GM12878 (cell line): ENCODE measurements around the gene SMARCD2. TPM values are rescaled to one million over a fixed set of nuclear protein-coding genes. Genes with fewer than 3 reads are reported as not detected.

ENCODE experiments used
- ATAC-seq: fragments of 200-7000 bp; cut with Tn5 transposase; 3 replicates; pipeline ENCODE4 v1.9.1; 2020; ENCODE audit warnings: mild to moderate bottlenecking, moderate library complexity
- BruUV-seq: library from RNA; stranded (reverse); fragments of 400-500 nt; replicated peaks from 2 replicates; lab custom pipeline; 2021; lab: Mats Ljungman, UMichigan
- CTCF ChIA-PET: fragments of 300-600 bp; sonication (Branson Sonifier 250); formaldehyde crosslinking; extraction: SDS; loops from one replicate; lab custom pipeline; 2021; ENCODE audit warnings: inconsistent platforms; lab: Yijun Ruan, JAX
- POLR2A ChIA-PET: fragments of 350-600 bp; formaldehyde crosslinking; extraction: SDS; loops from one replicate; lab custom pipeline; 2021; ENCODE audit warnings: inconsistent platforms; lab: Charles Lee
- RAD21 ChIA-PET: fragments of 300-600 bp; sonication (Branson Sonifier 250); formaldehyde crosslinking; loops from one replicate; lab custom pipeline; 2023; ENCODE audit warnings: antibody characterized with exemption; ENCODE audit not compliant: unreplicated experiment; lab: Charles Lee
- SMC1A ChIA-PET: fragments of 300-600 bp; sonication (Branson Sonifier 250); formaldehyde crosslinking; loops from one replicate; lab custom pipeline; 2023; ENCODE audit not compliant: unreplicated experiment, uncharacterized antibody; lab: Charles Lee
- DNase-seq: peaks from one replicate; pipeline ENCODE4 v3.0.0-alpha.2; 2011; ENCODE audit warnings: low read depth, low spot score
- FAIRE-seq: peaks from 3 replicates; lab custom pipeline; 2011; peaks lifted over from hg19 to GRCh38; lab: Jason Lieb, UNC
- H2AFZ ChIP-seq: 2 replicates; pipeline ENCODE4 v1.6.0; 2011; ENCODE audit warnings: low read depth, low read length, control low read depth; ENCODE audit not compliant: control insufficient read depth
- H3K27ac ChIP-seq: 2 replicates; pipeline ENCODE4 v1.5.1; 2011; ENCODE audit warnings: control low read depth; ENCODE audit not compliant: control insufficient read depth, insufficient read depth
- H3K27me3 ChIP-seq, 2 experiments: replicated peaks in 1 of 2; 2 replicates each; pipeline versions ENCODE4 v1.6.0 to v1.6.1; 2011; ENCODE audit warnings: low read length in 1 of 2; ENCODE audit not compliant: control insufficient read depth in 2 of 2, insufficient read depth in 2 of 2
- H3K36me3 ChIP-seq, 2 experiments: 2 replicates each; pipeline ENCODE4 v1.5.1; 2011; ENCODE audit warnings: low read length in 1 of 2; ENCODE audit not compliant: control insufficient read depth in 2 of 2, insufficient read depth in 2 of 2
- H3K4me1 ChIP-seq: 2 replicates; pipeline ENCODE4 v1.6.1; 2011; ENCODE audit warnings: mild to moderate bottlenecking, low read length, moderate library complexity, mixed read lengths; ENCODE audit not compliant: control insufficient read depth, insufficient read depth
- H3K4me2 ChIP-seq: 2 replicates; pipeline ENCODE4 v1.6.0; 2011; ENCODE audit warnings: control low read depth; ENCODE audit not compliant: control insufficient read depth, insufficient read depth
- H3K4me3 ChIP-seq: fragments of 200-600 bp; sonication (generic); 2 replicates; pipeline ENCODE4 v1.5.1; 2016
- H3K79me2 ChIP-seq: 2 replicates; pipeline ENCODE4 v1.6.0; 2011; ENCODE audit warnings: low read length; ENCODE audit not compliant: control insufficient read depth, insufficient read depth
- H3K9ac ChIP-seq: 2 replicates; pipeline ENCODE4 v1.8.0; 2011; ENCODE audit warnings: low read length, control low read depth, mixed read lengths; ENCODE audit not compliant: control insufficient read depth, insufficient read depth
- H3K9me3 ChIP-seq: replicated peaks from 3 replicates; pipeline ENCODE4 v1.5.1; 2011; ENCODE audit warnings: mild to moderate bottlenecking, low read length; ENCODE audit not compliant: control insufficient read depth, insufficient read depth
- H4K20me1 ChIP-seq: 2 replicates; pipeline ENCODE4 v1.6.0; 2011; ENCODE audit not compliant: control insufficient read depth, insufficient read depth
- ATF2 ChIP-seq: IDR thresholded peaks from 2 replicates; pipeline ENCODE4 v1.6.1; 2012; ENCODE audit warnings: low read length, inconsistent platforms
- CBFB ChIP-seq: IDR thresholded peaks from 2 replicates; pipeline ENCODE4 v1.6.1; 2016; ENCODE audit warnings: antibody characterized with exemption, low read depth
- CEBPZ ChIP-seq: fragments of 150-350 bp; IDR thresholded peaks from 2 replicates; pipeline ENCODE4 v1.6.1; 2016; ENCODE audit warnings: low read depth, low read length
- EZH2 ChIP-seq: IDR thresholded peaks from 2 replicates; pipeline ENCODE4 v1.6.1; 2012; ENCODE audit warnings: low read depth, mild to moderate bottlenecking, control low read depth, inconsistent platforms, low read length, borderline replicate concordance; ENCODE audit not compliant: control insufficient read depth
- JUNB ChIP-seq: IDR thresholded peaks from 2 replicates; pipeline ENCODE4 v1.6.1; 2016; ENCODE audit warnings: antibody characterized with exemption, mild to moderate bottlenecking
- MEF2A ChIP-seq: IDR thresholded peaks from 2 replicates; pipeline ENCODE4 v1.6.1; 2011; ENCODE audit warnings: low read depth, mild to moderate bottlenecking, low read length, moderate library complexity; ENCODE audit not compliant: insufficient read depth
- RELA ChIP-seq: fragments of 450-650 bp; IDR thresholded peaks from 2 replicates; pipeline ENCODE4 v1.8.0; 2014; ENCODE audit warnings: borderline replicate concordance; ENCODE audit not compliant: partially characterized antibody
- ZNF207 ChIP-seq: fragments of 450-650 bp; IDR thresholded peaks from 2 replicates; pipeline ENCODE4 v1.6.1; 2014; ENCODE audit warnings: antibody characterized with exemption, mild to moderate bottlenecking, borderline replicate concordance
- WGBS: methylation state at CpG from one replicate; pipeline ENCODE4 v1.1.6; 2016; ENCODE audit warnings: low lambda C conversion rate; ENCODE audit not compliant: insufficient replicate concordance, insufficient coverage; ENCODE audit errors: missing lambda C conversion rate; 5-methylcytosine and 5-hydroxymethylcytosine counted together
- in situ Hi-C: fragments of 300-500 bp; cut with MboI; formaldehyde crosslinking; loops from 9 replicates; pipeline ENCODE4 v1.14.3; 2018; ENCODE audit warnings: mixed read lengths
- intact Hi-C: fragments of 100-400 bp; cut with micrococcal nuclease; formaldehyde crosslinking; loops from one replicate; pipeline ENCODE4 v1.14.2; 2022; ENCODE audit not compliant: unreplicated experiment
- polyA plus RNA-seq, 11 experiments: library from polyadenylated mRNA; depleted of rRNA in 4 of 11; unstranded in 6 of 11; stranded (reverse) in 5 of 11; fragments of >200 nt; fragmentation: Nextera tagmentation in 4 of 11; fragmentation: Illumina TruSeq in 1 of 11; extraction: Ambion mirVana in 4 of 11; extraction: Trizol in 1 of 11; gene quantifications; 1 replicate in 1 of 11; 2 replicates in 10 of 11; pipeline versions ENCODE4 v1.2.1 to v1.2.3, GENCODE V29; 2011 to 2016; ENCODE audit warnings: inconsistent platforms in 2 of 11, missing spikeins in 2 of 11, low read depth in 1 of 11
- total RNA-seq, 4 experiments: library from RNA; depleted of rRNA in 3 of 4; stranded (reverse); fragments of >200 nt in 3 of 4; fragmentation: Illumina TruSeq in 1 of 4; extraction: Trizol in 1 of 4; gene quantifications; 2 replicates each; pipeline versions ENCODE4 v1.2.1 to v1.2.3, GENCODE V29; 2013 to 2021
- TF ChIP-seq, protein P1 (sequence below): fragments of 450-650 bp; IDR thresholded peaks from 2 replicates; pipeline ENCODE4 v1.6.1; 2017; ENCODE audit warnings: mild to moderate bottlenecking, moderate library complexity
- TF ChIP-seq, protein P2 (sequence below): fragments of 450-650 bp; IDR thresholded peaks from 2 replicates; pipeline ENCODE4 v1.6.1; 2018; ENCODE audit warnings: borderline replicate concordance, mild to moderate bottlenecking; ENCODE audit not compliant: partially characterized antibody

Gene SMARCD2
- total and polyA plus RNA-seq, 10 of the 15 experiments (the other 5 are each of a cell fraction or from before 2014, with no cell fraction given): 2.4 to 111 (median 63.6) TPM

GRCh38 chr17:63823659-63824331 is 18.7 kb downstream of the SMARCD2 start:
- no peak for FAIRE-seq
- intact Hi-C loops (no loop called here), in situ Hi-C loops (no loop called here)
- H3K9me3 ChIP-seq: no peaks in the 10 kb centered on the region
- no peaks in the 10 kb centered on the region for H3K27me3 ChIP-seq
- ATAC-seq: no peak
- 93% methylated on average over 13 of the region's 13 CpGs for WGBS
- ChIA-PET RAD21 (interaction anchor here (0.7 kb wide), 1 partner anchor 49 kb away, joined by 3 read pairs; no protein-coding TSS in a partner anchor), SMC1A (interaction anchor here (1.0 kb wide), 1 partner anchor 14 kb away, joined by 3 read pairs; no protein-coding TSS in a partner anchor), CTCF (interaction anchor here (1.6 kb wide), 1 partner anchor 11 kb away, joined by 8 read pairs; no protein-coding TSS in a partner anchor), POLR2A (interaction anchor here (0.8 to 1.5 kb wide), 2 partner anchors 14 to 15 kb away, joined by 3 to 7 read pairs; no protein-coding TSS in a partner anchor)
- TF ChIP-seq, protein P1, sequence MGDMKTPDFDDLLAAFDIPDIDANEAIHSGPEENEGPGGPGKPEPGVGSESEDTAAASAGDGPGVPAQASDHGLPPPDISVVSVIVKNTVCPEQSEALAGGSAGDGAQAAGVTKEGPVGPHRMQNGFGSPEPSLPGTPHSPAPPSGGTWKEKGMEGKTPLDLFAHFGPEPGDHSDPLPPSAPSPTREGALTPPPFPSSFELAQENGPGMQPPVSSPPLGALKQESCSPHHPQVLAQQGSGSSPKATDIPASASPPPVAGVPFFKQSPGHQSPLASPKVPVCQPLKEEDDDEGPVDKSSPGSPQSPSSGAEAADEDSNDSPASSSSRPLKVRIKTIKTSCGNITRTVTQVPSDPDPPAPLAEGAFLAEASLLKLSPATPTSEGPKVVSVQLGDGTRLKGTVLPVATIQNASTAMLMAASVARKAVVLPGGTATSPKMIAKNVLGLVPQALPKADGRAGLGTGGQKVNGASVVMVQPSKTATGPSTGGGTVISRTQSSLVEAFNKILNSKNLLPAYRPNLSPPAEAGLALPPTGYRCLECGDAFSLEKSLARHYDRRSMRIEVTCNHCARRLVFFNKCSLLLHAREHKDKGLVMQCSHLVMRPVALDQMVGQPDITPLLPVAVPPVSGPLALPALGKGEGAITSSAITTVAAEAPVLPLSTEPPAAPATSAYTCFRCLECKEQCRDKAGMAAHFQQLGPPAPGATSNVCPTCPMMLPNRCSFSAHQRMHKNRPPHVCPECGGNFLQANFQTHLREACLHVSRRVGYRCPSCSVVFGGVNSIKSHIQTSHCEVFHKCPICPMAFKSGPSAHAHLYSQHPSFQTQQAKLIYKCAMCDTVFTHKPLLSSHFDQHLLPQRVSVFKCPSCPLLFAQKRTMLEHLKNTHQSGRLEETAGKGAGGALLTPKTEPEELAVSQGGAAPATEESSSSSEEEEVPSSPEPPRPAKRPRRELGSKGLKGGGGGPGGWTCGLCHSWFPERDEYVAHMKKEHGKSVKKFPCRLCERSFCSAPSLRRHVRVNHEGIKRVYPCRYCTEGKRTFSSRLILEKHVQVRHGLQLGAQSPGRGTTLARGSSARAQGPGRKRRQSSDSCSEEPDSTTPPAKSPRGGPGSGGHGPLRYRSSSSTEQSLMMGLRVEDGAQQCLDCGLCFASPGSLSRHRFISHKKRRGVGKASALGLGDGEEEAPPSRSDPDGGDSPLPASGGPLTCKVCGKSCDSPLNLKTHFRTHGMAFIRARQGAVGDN: no peak
- TF ChIP-seq, protein P2, sequence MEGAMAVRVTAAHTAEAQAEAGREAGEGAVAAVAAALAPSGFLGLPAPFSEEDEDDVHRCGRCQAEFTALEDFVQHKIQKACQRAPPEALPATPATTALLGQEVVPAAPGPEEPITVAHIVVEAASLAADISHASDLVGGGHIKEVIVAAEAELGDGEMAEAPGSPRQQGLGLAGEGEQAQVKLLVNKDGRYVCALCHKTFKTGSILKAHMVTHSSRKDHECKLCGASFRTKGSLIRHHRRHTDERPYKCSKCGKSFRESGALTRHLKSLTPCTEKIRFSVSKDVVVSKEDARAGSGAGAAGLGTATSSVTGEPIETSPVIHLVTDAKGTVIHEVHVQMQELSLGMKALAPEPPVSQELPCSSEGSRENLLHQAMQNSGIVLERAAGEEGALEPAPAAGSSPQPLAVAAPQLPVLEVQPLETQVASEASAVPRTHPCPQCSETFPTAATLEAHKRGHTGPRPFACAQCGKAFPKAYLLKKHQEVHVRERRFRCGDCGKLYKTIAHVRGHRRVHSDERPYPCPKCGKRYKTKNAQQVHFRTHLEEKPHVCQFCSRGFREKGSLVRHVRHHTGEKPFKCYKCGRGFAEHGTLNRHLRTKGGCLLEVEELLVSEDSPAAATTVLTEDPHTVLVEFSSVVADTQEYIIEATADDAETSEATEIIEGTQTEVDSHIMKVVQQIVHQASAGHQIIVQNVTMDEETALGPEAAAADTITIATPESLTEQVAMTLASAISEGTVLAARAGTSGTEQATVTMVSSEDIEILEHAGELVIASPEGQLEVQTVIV: no peak
- TF ChIP-seq EZH2 (no peak), ATF2 (no peak), RELA (no peak), JUNB (no peak), ZNF207 (no peak), CBFB (no peak), MEF2A (no peak), CEBPZ (no peak)
- H2AFZ ChIP-seq: no peak overlapping the region
- H4K20me1 ChIP-seq: no peaks in the 10 kb centered on the region; the same call in 1 of the 2 replicates
- H3K36me3 ChIP-seq: peaks cover 15 to 32% of the 10 kb centered on the region in 2 experiments
- H3K27ac ChIP-seq: no peak overlapping the region
- no peak overlapping the region for H3K4me3 ChIP-seq
- DNase-seq: no peak
- H3K4me1 ChIP-seq: peaks cover 11% of the 10 kb centered on the region
- no peak overlapping the region for H3K4me2 ChIP-seq
- peaks cover 34% of the 10 kb centered on the region for H3K79me2 ChIP-seq
- BruUV-seq: no TSS peak
- H3K9ac ChIP-seq: no peak overlapping the region
